SK-N-SH (cell line): ENCODE results near the gene ISL2. TPM values are rescaled to one million over a fixed set of nuclear protein-coding genes. Genes with fewer than 3 reads are reported as not detected.

Experiments
- CTCF ChIA-PET: fragments of 300-600, 350-600 bp; formaldehyde crosslinking; extraction: SDS; loops from one replicate; lab custom pipeline; 2021; lab: Yijun Ruan, JAX
- POLR2A ChIA-PET: fragments of 350-600 bp; sonication (Branson Sonifier 250); formaldehyde crosslinking; extraction: SDS; loops from one replicate; lab custom pipeline; 2020; ENCODE audit warnings: antibody characterized with exemption, inconsistent platforms; lab: Yijun Ruan, JAX
- DNase-seq: peaks from one replicate; pipeline ENCODE4 v3.0.0; 2012
- H2AFZ ChIP-seq: fragments of 200-600 bp; sonication (generic); 2 replicates; pipeline ENCODE4 v1.8.1; 2016; ENCODE audit warnings: antibody characterized with exemption, mild to moderate bottlenecking, low read depth
- H3F3A ChIP-seq: fragments of 200-600 bp; sonication (generic); replicated peaks from 2 replicates; pipeline ENCODE3; 2016; ENCODE audit warnings: antibody characterized with exemption, mild to moderate bottlenecking; ENCODE audit not compliant: insufficient read depth
- H3K27ac ChIP-seq, 2 experiments: fragments of 200-500 bp in 1 of 2; fragments of 200-600 bp in 1 of 2; sonication (Bioruptor generic) in 1 of 2; sonication (generic), shearing (Covaris generic) in 1 of 2; 2 replicates each; pipeline versions ENCODE4 v1.5.1 to v1.6.1; 2014 to 2016; ENCODE audit warnings: low read depth in 2 of 2, inconsistent platforms in 1 of 2, low read length in 1 of 2, mild to moderate bottlenecking in 1 of 2, mixed read lengths in 1 of 2
- H3K27me3 ChIP-seq: fragments of 200-600 bp; sonication (generic), shearing (Covaris generic); 2 replicates; pipeline ENCODE4 v1.6.1; 2016; ENCODE audit warnings: mixed run types; ENCODE audit not compliant: insufficient read depth
- H3K36me3 ChIP-seq, 2 experiments: fragments of 200-500 bp in 1 of 2; fragments of 200-600 bp in 1 of 2; sonication (Bioruptor generic) in 1 of 2; sonication (generic) in 1 of 2; replicated peaks in 1 of 2; 2 replicates each; pipeline versions ENCODE3 to v1.5.1; 2014 to 2016; ENCODE audit warnings: low read length in 1 of 2, mild to moderate bottlenecking in 1 of 2; ENCODE audit not compliant: insufficient read depth in 2 of 2, control insufficient read depth in 1 of 2
- H3K4me1 ChIP-seq, 2 experiments: fragments of 200-500 bp in 1 of 2; fragments of 200-600 bp in 1 of 2; sonication (Bioruptor generic) in 1 of 2; sonication (generic), shearing (Covaris generic) in 1 of 2; 2 replicates each; pipeline versions ENCODE4 v1.5.1 to v1.6.1; 2014 to 2016; ENCODE audit warnings: low read depth in 1 of 2, low read length in 1 of 2, mixed run types in 1 of 2; ENCODE audit not compliant: insufficient read depth in 2 of 2, control insufficient read depth in 1 of 2
- H3K4me2 ChIP-seq: fragments of 200-600 bp; sonication (generic), shearing (Covaris generic); 2 replicates; pipeline ENCODE4 v1.6.1; 2017; ENCODE audit warnings: mixed run types
- H3K4me3 ChIP-seq, 2 experiments: fragments of 200-500 bp in 1 of 2; fragments of 200-600 bp in 1 of 2; sonication (Bioruptor generic) in 1 of 2; sonication (generic), shearing (Covaris generic) in 1 of 2; 2 replicates each; pipeline versions ENCODE4 v1.5.1 to v1.8.1; 2014 to 2016; ENCODE audit warnings: low read depth in 2 of 2, inconsistent platforms in 1 of 2, low read length in 1 of 2, mild to moderate bottlenecking in 1 of 2, mixed read lengths in 1 of 2, moderate library complexity in 1 of 2
- H3K79me2 ChIP-seq: fragments of 200-600 bp; sonication (generic); 2 replicates; pipeline ENCODE4 v1.8.1; 2017; ENCODE audit warnings: mild to moderate bottlenecking; ENCODE audit not compliant: insufficient read depth
- H3K9ac ChIP-seq: fragments of 200-600 bp; sonication (generic); 2 replicates; pipeline ENCODE4 v1.6.1; 2017; ENCODE audit warnings: mixed run types
- H3K9me2 ChIP-seq: fragments of 200-600 bp; sonication (generic); 2 replicates; pipeline ENCODE4 v1.6.1; 2017; ENCODE audit warnings: mixed run types
- H3K9me3 ChIP-seq: fragments of 200-600 bp; sonication (generic); 2 replicates; pipeline ENCODE4 v1.6.1; 2017; ENCODE audit warnings: mixed run types, mild to moderate bottlenecking, moderate library complexity
- H4K20me1 ChIP-seq: fragments of 200-600 bp; sonication (generic); 2 replicates; pipeline ENCODE4 v1.6.1; 2017; ENCODE audit warnings: mild to moderate bottlenecking, mixed run types; ENCODE audit not compliant: insufficient read depth
- CHD2 ChIP-seq: fragments of 150-350 bp; IDR thresholded peaks from 2 replicates; pipeline ENCODE4 v1.6.1; 2018; ENCODE audit warnings: low read length; ENCODE audit not compliant: partially characterized antibody
- EP300 ChIP-seq, 2 experiments: IDR thresholded peaks; 2 replicates each; pipeline versions ENCODE4 v1.4.0 to v1.6.1; 2012; ENCODE audit warnings: borderline replicate concordance in 1 of 2, low read depth in 1 of 2, low read length in 1 of 2
- EZH2phosphoT487 ChIP-seq: fragments of 200-600 bp; sonication (generic); IDR thresholded peaks from 2 replicates; pipeline ENCODE4 v1.6.1; 2017; ENCODE audit warnings: low read depth, mixed run types, mild to moderate bottlenecking, antibody characterized with exemption, moderate library complexity, borderline replicate concordance
- FOSL2 ChIP-seq: IDR thresholded peaks from 2 replicates; pipeline ENCODE4 v1.4.0; 2012; ENCODE audit warnings: low read depth, mild to moderate bottlenecking, moderate library complexity, borderline replicate concordance
- GATA2 ChIP-seq: sonication (generic); formaldehyde crosslinking; IDR thresholded peaks from 2 replicates; pipeline ENCODE4 v1.5.0; 2020; ENCODE audit warnings: mild to moderate bottlenecking, missing genetic modification reagents
- JUND ChIP-seq: IDR thresholded peaks from 2 replicates; pipeline ENCODE4 v1.4.0; 2012
- NFIC ChIP-seq: IDR thresholded peaks from 2 replicates; pipeline ENCODE4 v1.4.0; 2012; ENCODE audit warnings: borderline replicate concordance
- NRF1 ChIP-seq: IDR thresholded peaks from 2 replicates; pipeline ENCODE4 v1.6.1; 2012; ENCODE audit warnings: low read depth, mild to moderate bottlenecking, low read length
- POLR2AphosphoS5 ChIP-seq: IDR thresholded peaks from 2 replicates; pipeline ENCODE4 v1.6.1; 2012; ENCODE audit warnings: low read depth, low read length
- RAD21 ChIP-seq: IDR thresholded peaks from 2 replicates; pipeline ENCODE4 v1.6.1; 2012; ENCODE audit warnings: mild to moderate bottlenecking, low read length
- RXRA ChIP-seq: IDR thresholded peaks from 2 replicates; pipeline ENCODE4 v1.4.0; 2012; ENCODE audit warnings: low read depth, mild to moderate bottlenecking, borderline replicate concordance
- SIN3A ChIP-seq: IDR thresholded peaks from 2 replicates; pipeline ENCODE4 v1.6.1; 2012; ENCODE audit warnings: low read depth, mild to moderate bottlenecking, low read length, moderate library complexity, borderline replicate concordance
- SMC3 ChIP-seq: IDR thresholded peaks from 2 replicates; pipeline ENCODE4 v1.6.1; 2012; ENCODE audit warnings: low read depth, low read length, improper control_type of control experiment
- TCF12 ChIP-seq: IDR thresholded peaks from 2 replicates; pipeline ENCODE4 v1.4.0; 2012
- TEAD4 ChIP-seq: IDR thresholded peaks from 2 replicates; pipeline ENCODE4 v1.4.0; 2012; ENCODE audit warnings: mild to moderate bottlenecking, borderline replicate concordance; ENCODE audit not compliant: insufficient read depth
- WGBS: methylation state at CpG from one replicate; pipeline ENCODE4 v1.1.6; 2017; ENCODE audit warnings: low lambda C conversion rate; 5-methylcytosine and 5-hydroxymethylcytosine counted together
- polyA plus RNA-seq, 3 experiments: library from polyadenylated mRNA; depleted of rRNA; stranded (reverse); fragments of >200 nt; gene quantifications; 2 replicates each; pipeline ENCODE4 v1.2.3, GENCODE V29; 2012
- TF ChIP-seq, protein P1 (sequence below): fragments of 150-350 bp; IDR thresholded peaks from 2 replicates; pipeline ENCODE4 v1.6.1; 2017; ENCODE audit warnings: antibody characterized with exemption, low read length, low read depth, borderline replicate concordance
- TF ChIP-seq, protein P2 (sequence below): IDR thresholded peaks from 2 replicates; pipeline ENCODE4 v1.4.0; 2012; ENCODE audit warnings: low read depth, borderline replicate concordance
- TF ChIP-seq, protein P3 (sequence below): IDR thresholded peaks from 2 replicates; pipeline ENCODE4; 2012
- TF ChIP-seq, protein P4 (sequence below): fragments of 150-350 bp; IDR thresholded peaks from 2 replicates; pipeline ENCODE4 v1.6.1; 2016; ENCODE audit warnings: mild to moderate bottlenecking, low read depth, low read length
- TF ChIP-seq, protein P5 (sequence below): IDR thresholded peaks from 2 replicates; pipeline ENCODE4 v1.4.0; 2012; ENCODE audit warnings: low read depth, borderline replicate concordance

ISL2 gene
- polyA plus RNA-seq, 1 of the 3 experiments (the other 2 are of a cell fraction): 6.0 TPM

DNA sequence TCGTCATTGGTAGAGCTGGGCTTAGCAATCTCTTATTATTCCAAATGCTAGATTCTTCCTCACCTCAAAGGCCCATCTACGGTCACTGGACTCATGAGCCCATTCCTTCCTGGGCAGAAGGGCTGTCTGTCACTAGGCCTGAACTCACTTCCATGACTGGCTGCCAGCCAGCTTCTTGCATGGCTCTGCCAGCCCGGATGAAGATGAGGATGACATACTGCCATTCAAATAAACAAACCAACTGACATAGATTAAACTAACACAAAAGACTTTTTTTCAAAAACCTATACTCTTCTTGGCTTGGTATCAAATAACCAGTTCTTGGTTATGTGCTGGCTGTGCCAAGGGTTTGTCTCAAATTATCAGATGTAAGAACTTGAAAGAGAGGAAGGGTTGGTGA lies 23.8 kb downstream of the ISL2 start:
- TF ChIP-seq RXRA: no peak
- TF ChIP-seq NRF1: no peak
- no peak for TF ChIP-seq EP300 (IDR thresholded peaks at IDR 0.05; ENCODE audit: borderline replicate concordance in 1 of 2, low read depth in 1 of 2, low read length in 1 of 2)
- TF ChIP-seq NFIC: no peak
- no peak for TF ChIP-seq FOSL2
- no peak for TF ChIP-seq RAD21
- TF ChIP-seq TEAD4: no peak
- TF ChIP-seq JUND: no peak
- no peak for TF ChIP-seq GATA2 (CRISPR knock-in tag)
- TF ChIP-seq POLR2AphosphoS5: no peak
- no peak for TF ChIP-seq SMC3
- no peak for TF ChIP-seq TCF12
- TF ChIP-seq, protein P1, sequence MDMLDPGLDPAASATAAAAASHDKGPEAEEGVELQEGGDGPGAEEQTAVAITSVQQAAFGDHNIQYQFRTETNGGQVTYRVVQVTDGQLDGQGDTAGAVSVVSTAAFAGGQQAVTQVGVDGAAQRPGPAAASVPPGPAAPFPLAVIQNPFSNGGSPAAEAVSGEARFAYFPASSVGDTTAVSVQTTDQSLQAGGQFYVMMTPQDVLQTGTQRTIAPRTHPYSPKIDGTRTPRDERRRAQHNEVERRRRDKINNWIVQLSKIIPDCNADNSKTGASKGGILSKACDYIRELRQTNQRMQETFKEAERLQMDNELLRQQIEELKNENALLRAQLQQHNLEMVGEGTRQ: no peak
- TF ChIP-seq SIN3A: no peak
- TF ChIP-seq, protein P2, sequence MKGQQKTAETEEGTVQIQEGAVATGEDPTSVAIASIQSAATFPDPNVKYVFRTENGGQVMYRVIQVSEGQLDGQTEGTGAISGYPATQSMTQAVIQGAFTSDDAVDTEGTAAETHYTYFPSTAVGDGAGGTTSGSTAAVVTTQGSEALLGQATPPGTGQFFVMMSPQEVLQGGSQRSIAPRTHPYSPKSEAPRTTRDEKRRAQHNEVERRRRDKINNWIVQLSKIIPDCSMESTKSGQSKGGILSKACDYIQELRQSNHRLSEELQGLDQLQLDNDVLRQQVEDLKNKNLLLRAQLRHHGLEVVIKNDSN: no peak
- TF ChIP-seq, protein P3, sequence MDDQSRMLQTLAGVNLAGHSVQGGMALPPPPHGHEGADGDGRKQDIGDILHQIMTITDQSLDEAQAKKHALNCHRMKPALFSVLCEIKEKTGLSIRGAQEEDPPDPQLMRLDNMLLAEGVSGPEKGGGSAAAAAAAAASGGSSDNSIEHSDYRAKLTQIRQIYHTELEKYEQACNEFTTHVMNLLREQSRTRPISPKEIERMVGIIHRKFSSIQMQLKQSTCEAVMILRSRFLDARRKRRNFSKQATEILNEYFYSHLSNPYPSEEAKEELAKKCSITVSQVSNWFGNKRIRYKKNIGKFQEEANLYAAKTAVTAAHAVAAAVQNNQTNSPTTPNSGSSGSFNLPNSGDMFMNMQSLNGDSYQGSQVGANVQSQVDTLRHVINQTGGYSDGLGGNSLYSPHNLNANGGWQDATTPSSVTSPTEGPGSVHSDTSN: no peak
- TF ChIP-seq, protein P4, sequence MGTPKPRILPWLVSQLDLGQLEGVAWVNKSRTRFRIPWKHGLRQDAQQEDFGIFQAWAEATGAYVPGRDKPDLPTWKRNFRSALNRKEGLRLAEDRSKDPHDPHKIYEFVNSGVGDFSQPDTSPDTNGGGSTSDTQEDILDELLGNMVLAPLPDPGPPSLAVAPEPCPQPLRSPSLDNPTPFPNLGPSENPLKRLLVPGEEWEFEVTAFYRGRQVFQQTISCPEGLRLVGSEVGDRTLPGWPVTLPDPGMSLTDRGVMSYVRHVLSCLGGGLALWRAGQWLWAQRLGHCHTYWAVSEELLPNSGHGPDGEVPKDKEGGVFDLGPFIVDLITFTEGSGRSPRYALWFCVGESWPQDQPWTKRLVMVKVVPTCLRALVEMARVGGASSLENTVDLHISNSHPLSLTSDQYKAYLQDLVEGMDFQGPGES: no peak

DNA sequence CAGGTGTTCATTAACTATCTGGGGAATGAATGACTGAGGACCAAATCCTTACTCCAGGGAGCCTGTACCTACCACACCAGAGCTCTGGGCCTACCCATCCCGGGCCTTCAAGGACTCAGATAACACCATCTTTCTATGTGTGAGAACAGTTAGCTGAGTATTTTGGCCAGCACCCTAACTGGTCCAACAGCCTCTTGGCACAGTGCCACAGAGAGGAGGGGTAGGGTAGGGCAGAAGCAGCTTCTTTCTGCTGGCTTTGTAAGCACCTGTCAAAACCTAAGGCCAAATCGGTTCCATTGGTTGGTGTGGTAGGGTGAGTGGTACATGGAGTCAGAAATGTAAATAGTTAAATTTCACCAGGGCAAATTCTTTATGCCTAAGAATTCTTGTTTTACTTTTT lies 26.7 kb downstream of the ISL2 start:
- no peak for DNase-seq
- no peaks in the 10 kb centered on the region for H4K20me1 ChIP-seq
- no peak overlapping the region for H3K9ac ChIP-seq
- no peak for TF ChIP-seq GATA2 (CRISPR knock-in tag)
- TF ChIP-seq, protein P2: no peak
- TF ChIP-seq, protein P5, sequence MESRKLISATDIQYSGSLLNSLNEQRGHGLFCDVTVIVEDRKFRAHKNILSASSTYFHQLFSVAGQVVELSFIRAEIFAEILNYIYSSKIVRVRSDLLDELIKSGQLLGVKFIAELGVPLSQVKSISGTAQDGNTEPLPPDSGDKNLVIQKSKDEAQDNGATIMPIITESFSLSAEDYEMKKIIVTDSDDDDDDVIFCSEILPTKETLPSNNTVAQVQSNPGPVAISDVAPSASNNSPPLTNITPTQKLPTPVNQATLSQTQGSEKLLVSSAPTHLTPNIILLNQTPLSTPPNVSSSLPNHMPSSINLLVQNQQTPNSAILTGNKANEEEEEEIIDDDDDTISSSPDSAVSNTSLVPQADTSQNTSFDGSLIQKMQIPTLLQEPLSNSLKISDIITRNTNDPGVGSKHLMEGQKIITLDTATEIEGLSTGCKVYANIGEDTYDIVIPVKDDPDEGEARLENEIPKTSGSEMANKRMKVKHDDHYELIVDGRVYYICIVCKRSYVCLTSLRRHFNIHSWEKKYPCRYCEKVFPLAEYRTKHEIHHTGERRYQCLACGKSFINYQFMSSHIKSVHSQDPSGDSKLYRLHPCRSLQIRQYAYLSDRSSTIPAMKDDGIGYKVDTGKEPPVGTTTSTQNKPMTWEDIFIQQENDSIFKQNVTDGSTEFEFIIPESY: no peak
- TF ChIP-seq CHD2: no peak
- no peak for TF ChIP-seq EZH2phosphoT487
- no peak for TF ChIP-seq EP300 (IDR thresholded peaks at IDR 0.05; ENCODE audit: borderline replicate concordance in 1 of 2, low read depth in 1 of 2, low read length in 1 of 2)
- no peak for TF ChIP-seq JUND
- H3K4me3 ChIP-seq: no peak overlapping the region
- WGBS: 90% methylated on average over 2 of the region's 2 CpGs
- H3K27me3 ChIP-seq: no peaks in the 10 kb centered on the region
- H2AFZ ChIP-seq: no peak overlapping the region
- H3K4me1 ChIP-seq: no peaks in the 10 kb centered on the region
- no peaks in the 10 kb centered on the region for H3F3A ChIP-seq
- peaks cover 0 to 3% of the 10 kb centered on the region in 2 experiments for H3K36me3 ChIP-seq
- no peak overlapping the region for H3K27ac ChIP-seq
- ChIA-PET CTCF (no interaction called here), POLR2A (no interaction called here)
- no peaks in the 10 kb centered on the region for H3K9me2 ChIP-seq
- no peaks in the 10 kb centered on the region for H3K9me3 ChIP-seq
- H3K79me2 ChIP-seq: no peaks in the 10 kb centered on the region
- no peak overlapping the region for H3K4me2 ChIP-seq

More for the DNA sequence above, 23.8 kb downstream of the ISL2 start:
- Histone ChIP-seq H3K9ac (no peak overlapping the region), H3K4me3 (no peak overlapping the region), H3K4me2 (no peak overlapping the region), H3K4me1 (no peaks in the 10 kb centered on the region), H3K79me2 (no peaks in the 10 kb centered on the region), H3K27me3 (no peaks in the 10 kb centered on the region), H2AFZ (no peak overlapping the region), H3K9me2 (no peaks in the 10 kb centered on the region), H3K9me3 (no peaks in the 10 kb centered on the region), H3K27ac (no peak overlapping the region), H3K36me3 (peaks cover 0 to 1% of the 10 kb centered on the region in 2 experiments), H3F3A (no peaks in the 10 kb centered on the region), H4K20me1 (no peaks in the 10 kb centered on the region)
- ChIA-PET CTCF (no interaction called here), POLR2A (no interaction called here)
- no peak for DNase-seq
- WGBS: 73% methylated on average over 3 of the region's 3 CpGs
